GM21381 (cell line): ENCODE data around the gene KLHDC3.
"Not testable (repeated sequence)": the region's sequence is repeated elsewhere in the genome, so short reads cannot be mapped to it uniquely, and the experiment has no call there.

Source experiments
- ATAC-seq: cut with Tn5 transposase; IDR thresholded peaks from one replicate; pipeline ENCODE4 v1.9.1; 2021; ENCODE audit warnings: mild to moderate bottlenecking, moderate library complexity; ENCODE audit not compliant: unreplicated experiment

The KLHDC3 gene

DNA sequence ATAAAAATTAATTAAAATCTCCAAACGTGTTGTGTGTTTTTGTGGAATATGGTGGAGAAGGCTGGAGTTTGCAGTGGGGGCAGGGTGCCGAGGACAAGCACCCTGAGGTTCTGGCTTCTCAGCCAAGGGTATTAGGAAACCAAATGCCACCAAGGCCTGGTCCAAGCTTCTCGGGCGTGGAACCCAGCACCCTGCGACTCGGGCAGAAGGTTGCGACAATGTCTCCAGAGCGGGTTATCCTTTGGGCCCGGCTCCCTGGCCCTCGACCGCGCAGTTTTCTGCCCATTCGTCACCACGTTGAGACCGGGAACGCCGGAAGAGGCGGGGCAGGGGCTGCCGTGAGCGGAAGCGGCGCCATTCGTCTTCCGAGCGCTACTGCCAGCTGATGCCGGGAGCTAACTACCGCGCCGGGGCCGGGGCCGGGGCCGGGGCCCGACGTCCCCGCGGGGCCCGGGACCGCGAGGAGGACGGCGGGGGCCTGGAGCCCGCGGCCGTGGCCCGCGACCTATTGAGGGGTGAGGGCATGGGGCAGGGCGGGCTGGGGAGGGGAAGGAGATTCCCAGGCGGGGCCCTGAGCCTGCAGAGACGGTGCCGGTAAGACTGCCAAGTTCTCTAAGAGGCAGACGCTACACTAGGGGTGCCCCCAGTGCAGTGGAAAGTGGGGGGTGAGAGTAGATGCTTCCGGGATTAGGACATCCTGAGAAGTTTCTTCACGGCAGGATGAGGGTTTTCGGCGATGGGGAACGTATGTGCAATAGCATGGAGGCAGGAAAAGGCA, 7.4 kb downstream of the KLHDC3 start, which contains the start of gene RRP36:
TSS of gene RRP36 (plus strand) at position 354 of the 778 bp plus-strand sequence. CDS start at position 386, 32 bp downstream.
- peak; percentile 66 for ATAC-seq

DNA sequence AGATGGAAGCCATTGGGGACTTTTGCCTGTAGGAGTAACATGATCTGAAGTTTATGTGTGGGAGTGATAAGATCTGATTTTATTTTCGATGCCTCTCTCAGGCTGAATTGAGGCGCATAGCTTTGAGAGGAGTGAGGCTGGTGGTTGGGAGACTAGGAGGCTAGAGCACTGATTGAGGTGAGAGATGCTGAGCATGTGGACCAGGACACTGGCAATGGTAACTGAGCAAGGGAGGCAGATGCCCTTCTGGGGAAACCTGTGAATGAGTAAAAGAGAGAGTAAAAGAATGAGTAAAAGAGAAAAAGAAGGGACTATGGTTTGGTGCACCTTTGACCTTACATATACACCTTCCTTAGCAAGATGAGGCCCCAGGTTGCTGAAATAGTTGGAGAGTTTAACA, 10.4 kb downstream of the KLHDC3 start:
- ATAC-seq, result no peak

DNA sequence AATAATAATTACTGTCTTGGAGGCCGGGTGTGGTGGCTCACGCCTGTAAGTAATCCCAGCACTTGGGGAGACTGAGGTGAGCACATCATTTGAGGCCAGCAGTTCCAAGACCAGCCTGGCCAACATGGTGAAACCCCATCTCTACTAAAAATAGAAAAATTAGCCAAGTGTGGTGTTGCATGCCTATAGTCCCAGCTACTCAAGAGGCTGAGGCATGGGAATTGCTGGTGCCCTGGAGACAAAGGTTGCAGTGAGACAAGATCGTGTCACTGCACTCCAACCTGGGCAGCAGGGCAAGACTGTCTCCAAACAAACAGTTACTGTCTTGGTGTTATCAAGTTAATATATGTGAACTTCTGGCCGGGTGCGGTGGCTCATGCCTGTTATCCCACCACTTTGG, 12.3 kb downstream of the KLHDC3 start:
- ATAC-seq, result no peak

DNA sequence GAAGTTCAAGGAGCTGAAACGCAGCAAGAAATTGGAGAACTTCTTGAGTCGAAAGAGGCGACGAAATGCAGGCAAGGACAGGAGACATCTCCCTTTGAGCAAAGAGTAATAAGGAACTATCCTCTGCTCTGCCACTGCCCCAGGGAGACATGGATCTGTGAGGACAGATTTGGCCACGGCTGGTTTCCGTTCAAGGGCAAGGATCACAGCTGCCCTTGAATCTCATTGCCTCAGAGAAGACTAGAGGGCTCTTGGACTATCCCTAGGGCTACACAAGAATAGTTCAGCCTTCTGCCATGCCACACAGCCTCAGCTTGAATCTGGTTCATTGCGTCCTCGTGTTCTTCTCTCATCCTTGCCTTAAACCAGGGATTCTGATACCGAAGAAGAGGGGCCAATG, 15.1 kb downstream of the KLHDC3 start:
- ATAC-seq, result no peak

DNA sequence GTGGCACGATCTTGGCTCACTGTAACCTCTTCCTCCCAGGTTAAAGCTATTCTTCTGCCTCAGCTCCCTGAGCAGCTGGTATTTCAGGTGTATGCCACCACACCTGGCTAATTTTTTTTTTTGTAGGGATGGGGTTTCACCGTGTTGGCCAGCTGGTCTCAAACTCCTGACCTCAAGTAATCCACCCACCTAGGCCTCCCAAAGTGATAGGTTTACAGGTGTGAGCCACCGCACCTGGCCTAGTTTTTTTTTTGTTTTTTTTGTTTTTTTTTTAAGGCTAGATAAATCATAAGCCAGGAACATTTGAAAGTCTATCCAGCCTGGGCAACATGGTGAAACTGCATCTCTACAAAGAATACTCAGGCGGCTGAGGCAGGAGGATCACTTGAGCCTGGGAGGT, 18.3 kb downstream of the KLHDC3 start:
- no peak for ATAC-seq

DNA sequence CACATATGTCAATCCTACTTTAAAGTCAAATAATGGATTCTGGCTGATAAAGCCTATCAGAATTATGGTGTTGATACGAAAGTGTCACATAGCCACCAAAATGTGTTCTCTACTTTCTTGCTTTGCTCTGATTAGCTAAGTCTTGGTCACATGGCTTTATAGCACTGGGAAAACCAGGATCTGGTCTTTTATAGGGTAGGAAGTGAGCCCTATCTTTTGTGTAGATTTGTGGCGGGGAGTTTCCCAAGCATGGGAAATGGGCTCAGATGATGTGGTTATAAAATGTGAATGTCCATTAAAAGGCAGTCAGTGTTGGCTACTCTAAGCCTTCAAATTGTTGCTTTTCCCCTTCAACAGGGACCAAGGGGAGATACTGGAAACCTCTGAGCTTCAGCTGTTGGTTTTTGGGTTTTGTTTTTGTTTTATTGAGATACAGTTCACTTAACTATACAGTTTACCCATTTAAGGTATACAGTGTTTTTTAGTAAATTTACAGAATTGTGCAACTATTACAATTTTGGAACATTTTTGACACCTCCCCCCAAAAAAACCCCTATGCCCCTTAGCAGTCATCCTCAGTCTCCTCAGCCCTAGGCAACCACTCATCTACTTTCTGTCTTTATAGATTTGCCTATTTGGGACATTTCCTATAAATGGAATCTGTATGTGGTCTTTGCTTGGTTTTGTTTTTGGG, 19.6 kb downstream of the KLHDC3 start:
- ATAC-seq, result no peak

DNA sequence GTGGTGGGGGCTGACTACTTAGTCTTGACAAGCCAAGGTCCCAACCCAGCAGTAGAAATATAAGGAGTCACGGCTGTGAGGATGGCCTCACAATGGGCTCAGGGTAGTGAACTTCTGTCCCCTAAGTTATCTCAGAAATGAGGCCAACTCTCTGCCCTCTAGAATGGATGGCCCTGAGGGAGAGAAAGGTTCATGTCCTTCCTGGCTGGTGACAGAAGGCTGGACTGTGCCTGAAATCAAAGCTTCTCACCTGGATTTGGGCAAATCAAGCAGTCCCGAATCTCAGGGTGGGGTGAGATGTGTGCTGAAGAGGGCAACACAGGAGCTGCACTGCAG, 20.1 kb downstream of the KLHDC3 start:
- no peak for ATAC-seq

DNA sequence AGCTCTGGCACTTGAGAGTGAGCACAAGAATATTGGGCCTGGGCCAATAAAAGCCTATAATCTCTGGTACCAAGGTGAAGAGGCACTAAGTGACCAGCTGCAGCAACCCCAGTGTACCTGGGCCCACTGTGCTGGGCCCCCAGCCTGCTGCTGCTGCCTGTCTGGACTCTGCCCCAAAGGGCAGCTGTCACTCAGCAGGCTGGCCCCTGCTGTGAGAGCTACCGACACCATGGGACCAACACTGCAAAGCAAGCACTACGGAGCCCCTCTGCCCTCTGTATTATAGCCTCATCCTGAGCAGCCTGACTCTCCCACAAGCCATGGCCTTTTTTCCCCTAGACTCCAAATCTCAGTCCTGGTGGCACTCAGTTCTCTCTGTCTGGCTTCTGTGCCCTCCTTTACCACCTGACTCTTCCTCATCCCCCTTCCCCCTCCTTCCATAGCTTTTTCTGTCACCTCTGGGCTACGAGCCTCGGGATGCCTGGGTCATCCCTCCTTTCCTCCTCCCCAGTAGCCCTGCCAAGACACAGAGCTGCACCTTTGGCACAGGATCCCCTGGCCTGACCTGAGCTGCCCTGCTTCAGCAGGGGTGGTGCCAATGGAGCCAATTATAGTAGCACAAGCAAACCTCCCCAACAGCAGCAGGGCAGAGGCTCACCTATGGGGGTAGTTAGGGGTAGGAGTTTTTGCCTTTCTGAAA, 21.6 kb downstream of the KLHDC3 start:
- no peak for ATAC-seq

DNA sequence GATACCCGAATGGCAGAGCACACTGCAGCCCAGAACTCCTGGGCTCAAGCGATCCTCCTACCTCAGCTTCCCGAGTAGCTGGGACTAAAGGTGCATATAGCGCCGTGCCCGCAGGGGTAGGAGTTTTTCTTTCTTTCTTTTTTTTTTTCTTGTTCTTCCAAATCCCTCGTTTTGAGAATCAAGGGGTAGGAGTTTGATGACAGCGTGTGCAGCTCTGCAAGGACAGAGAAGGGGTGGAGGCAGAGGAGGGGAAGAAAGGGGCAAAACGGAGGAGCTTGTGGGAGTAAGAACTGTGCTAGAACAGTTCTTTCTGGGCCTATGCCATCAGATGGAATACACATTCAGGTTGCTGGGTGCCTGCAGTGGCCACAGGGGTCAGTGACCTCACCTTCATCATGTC, 22.7 kb downstream of the KLHDC3 start:
- ATAC-seq, result no peak

DNA sequence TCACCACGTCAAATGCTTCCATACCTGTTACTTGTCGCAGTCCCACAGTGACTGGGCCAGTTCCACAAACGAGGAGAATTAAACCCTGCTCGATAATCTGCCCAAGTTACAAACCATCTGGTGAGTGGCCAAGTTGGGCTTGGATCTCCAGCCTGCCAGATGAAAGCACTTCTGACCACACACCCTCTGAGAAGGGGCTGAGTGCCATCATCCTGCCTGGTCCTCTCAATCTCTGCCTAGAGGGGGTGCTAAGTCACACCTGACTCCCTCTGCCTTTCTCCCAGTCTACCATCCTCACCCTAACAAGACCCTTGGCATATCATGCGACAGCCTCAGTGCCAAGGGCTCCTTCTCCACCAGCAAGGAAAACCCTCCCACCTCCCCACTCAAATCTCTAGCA, 23.1 kb downstream of the KLHDC3 start:
- no peak for ATAC-seq

DNA sequence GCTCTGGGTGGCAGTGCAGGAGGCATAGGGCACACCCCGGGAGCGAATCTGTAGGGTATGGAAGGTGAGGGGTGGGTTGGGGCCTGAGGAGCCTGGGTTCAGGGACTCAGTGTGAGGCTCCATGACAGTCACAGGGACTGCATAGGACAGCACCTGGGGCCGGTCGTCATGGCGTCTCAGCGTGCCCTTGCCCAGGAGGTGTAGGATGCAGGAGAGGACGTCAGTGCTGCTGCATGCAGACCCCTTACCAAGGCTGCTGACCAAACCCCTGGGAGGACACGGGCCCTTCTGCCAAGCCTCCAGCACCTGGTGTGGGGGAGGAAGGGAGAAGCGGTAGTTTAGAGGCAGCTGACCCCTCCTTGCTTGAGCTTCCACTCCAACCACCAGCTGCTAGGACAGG, 23.7 kb downstream of the KLHDC3 start:
- ATAC-seq, result no peak

DNA sequence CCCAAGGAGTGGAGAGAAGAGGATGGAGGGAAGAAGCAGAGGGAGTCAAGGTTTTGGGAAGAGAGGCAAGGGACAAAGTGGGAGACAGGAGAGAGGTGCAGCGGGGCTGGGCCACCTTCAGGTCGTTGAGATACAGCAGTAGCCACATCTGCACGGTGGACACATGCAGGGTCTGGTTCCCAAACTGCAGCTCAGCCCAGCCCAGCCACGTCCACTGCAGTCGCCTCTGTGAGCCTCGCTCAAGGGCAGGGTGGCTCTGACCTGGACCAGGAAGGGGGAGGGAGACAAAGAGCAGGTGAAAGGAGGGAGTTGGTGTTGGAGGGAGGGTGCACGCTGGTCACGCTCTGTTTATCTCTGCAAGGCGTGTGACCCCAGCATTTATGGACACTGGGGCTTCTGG, 24.7 kb downstream of the KLHDC3 start:
- ATAC-seq, result no peak

DNA sequence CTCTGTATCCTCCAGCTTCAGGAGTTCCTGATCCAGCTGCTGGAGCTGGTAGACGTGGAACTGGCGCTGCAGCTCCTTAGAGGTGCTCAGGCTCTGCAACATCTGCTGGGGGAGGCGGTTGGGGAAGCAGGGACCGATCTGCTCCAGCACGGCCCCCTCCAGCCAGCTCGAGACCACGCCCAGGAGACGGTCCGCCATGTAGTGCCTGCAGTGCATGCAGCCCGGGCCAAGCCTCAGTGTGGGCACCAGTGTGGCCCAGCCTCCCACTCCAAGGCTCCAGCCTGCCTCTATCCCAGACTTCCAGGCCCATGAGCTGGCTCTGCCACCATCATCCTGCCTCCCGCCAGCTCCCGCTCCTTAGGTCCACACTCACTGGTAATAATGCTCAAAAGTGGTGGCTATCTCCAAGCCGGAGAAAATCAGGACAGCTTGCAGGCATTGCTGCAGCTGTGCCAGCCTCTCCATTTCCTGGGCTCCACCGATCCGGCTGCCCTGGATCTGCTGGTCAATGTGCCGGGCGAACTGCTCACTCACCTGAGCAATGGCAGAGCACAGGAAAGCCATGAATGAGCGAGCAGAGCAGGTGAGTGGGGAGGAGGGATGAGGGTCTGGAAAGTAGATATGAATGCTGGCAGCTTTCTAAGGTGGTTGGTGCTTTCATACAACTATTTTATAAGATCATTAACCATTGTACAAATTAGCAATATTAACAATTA, 26.7 kb downstream of the KLHDC3 start:
- no peak for ATAC-seq

DNA sequence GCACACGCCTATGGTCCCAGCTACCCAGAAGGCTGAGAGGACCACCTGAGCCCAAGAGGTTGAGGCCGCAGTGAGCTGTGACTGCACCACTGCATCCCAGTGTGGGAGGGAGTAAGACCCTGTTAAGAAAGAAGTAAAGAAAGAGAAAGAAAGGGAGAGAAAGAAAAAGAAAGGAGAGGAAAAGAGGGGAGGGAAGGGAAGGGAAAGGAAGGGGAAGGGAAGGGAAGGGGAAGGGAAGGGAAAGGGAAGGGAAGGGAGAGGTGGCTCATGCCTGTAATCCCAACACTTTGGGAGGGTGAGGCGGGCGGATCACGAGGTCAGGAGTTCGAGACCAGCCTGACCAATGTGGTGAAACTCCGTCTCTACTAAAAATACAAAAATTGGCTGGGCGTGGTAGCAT, 27.4 kb downstream of the KLHDC3 start:
- not testable (repeated sequence) for ATAC-seq

DNA sequence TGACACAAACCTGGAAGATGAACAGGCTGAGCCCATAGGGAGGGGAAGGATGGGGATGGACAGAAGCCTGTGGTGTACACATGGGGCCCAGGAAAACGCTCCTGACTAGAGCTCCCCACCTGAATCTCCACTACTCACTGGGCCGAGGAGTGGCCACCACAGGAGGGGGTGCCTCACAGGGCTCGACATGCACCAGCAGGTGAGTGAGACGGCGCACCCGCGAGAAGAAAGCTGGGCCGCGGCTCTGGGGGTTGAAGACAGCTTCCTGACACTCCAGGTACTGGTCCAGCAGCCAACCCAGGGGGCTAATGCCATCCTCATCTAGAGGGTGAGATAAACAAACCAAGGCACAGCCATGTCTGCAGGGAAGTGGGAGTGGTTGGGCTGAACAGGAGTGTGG, 29.3 kb downstream of the KLHDC3 start:
- ATAC-seq, result no peak

DNA sequence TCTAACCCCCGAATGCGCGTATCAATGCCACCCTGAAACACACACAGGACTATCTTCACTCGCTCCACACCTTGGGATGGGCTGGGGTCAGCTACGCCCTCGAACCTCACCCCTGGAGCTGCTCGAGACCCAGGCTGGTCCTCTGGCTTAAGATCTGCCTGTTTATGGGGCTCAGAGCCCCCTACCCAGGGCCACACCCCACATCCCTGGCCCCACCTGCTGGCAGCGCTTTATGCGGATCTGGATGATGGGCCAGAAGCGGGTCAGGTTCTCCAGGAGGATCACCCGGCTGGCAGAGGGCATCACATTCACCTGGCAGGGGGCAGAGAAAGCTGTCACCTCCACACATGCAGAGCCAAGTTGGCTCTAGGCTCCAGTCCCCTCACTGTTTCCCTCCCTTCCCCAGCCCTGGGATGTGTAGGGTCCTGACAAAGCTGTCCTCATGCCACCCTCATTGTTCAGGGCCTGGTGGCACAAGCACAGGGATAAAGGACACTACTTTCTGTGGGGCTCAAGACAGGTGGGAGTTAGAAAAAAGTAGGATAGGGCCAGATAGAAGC, 31.4 kb downstream of the KLHDC3 start:
- no peak for ATAC-seq

DNA sequence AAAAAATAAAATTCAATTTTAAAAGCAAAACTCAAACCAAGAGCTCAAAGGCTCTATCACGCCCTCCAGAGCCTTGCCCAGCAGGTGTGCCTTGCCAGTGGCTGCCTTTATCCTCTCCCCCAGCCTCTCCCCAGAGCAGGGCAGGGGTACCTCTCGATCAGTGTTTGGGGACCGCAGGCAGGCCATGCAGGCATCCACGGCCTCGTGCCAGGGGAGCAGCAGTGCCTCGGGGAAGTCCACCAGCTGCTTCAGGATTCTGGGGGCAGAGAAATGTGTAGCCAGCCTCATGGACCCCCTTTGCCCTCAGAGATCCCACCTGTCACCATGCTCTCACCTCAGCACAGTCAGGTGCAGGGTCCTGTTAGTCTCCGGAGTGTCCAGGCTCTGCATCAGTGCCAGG, 33.9 kb downstream of the KLHDC3 start:
- ATAC-seq, result no peak

DNA sequence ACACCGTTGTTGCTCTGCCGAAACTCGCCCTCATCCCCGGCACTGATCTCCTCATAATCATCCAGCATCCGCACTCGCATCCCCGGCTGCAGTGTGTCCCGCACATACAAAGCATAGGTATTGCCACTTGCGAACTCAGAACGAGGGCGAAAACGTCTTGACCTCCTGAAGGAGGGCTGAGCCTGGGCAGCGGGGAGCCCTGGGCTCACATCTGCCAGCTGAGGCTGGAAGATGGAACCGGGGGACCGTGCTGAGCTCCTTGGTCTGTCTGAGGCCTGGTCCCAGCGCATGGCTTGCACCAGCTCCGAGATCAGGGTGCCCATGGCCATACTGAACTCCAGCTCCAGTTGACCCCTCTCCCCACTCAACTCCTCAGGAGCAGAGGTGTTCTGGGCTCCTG, 36.9 kb downstream of the KLHDC3 start:
- no peak for ATAC-seq

DNA sequence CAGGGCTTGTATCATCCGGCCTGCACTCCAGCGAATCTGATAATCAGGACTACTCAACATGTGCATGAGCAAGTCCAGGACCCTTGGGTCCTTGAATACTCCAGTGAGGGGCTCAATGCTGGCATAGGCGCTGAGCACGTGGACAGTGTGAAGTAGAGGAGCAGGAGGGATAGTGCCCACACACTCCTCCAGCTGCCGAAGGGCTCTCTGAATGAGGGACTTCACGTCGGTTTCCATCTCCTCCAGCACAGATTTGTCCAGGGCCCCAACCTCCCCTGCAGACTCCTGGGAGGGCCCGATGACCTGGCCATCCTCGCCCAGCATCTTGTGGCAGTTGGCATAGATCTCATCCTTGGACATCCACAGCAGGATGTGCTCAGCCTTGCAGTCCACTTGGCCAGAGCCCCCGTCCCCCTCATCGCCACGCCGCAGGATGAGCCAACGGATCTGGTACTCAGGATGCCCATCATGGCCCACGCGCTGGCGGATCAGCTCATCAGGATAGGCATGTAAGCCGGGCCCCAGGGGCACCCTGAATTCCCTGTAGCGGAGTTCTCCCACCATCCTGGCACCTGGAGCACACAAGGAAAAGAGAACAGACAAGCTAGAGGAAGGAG, 38.3 kb downstream of the KLHDC3 start:
- no peak for ATAC-seq

DNA sequence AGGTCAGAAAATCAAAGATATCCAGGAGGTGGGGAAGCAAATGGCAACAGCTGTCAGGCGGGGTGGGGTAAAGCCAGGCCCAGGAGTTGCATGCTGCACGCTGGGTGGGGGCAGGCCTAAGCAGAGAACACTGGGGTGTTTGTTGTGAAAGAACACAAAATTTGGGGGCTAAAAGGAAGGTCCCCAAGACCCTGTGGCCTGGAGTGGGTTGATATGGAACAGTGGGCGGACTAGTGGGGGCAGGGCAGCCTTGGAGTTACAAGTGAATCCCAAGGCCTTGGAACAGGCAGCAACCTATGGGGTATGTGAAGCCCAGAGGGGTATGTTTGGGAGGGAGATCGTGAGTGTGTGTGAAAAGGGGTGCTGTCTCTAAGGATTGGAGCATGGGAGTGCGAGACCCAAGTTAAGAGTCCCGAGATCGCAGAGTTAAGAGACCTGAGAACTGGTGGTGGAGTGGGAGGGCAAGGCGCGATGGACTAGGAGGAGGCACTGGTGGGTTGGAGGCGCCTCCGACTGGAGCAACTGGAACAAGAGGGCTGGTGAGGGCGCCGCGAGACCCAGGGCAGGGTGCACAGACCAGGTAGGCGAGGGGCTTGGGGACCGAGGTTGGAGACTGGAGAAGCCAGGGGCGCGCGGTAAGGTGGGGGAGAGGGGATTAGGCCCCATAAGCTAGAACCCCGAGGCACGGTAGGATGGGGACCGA, 38.9 kb downstream of the KLHDC3 start:
- ATAC-seq, result peak; percentile 5
